Gastroesophageal sphincter (tissue), 3 donors: ENCODE measurements around the gene PDE10A.

Experiments used
- CTCF ChIP-seq, 4 experiments: fragments of 200-600 bp in 2 of 4; fragments of 450-650 bp in 2 of 4; sonication (generic) in 1 of 4; IDR thresholded peaks; one replicate each; pipeline ENCODE4 v1.5.1; 2017 to 2019; ENCODE audit warnings: antibody characterized with exemption in 4 of 4, mild to moderate bottlenecking in 2 of 4, moderate library complexity in 2 of 4
- EP300 ChIP-seq: sonication (generic); formaldehyde crosslinking; IDR thresholded peaks from one replicate; pipeline ENCODE4 v1.6.1; 2017; ENCODE audit warnings: antibody characterized with exemption, mild to moderate bottlenecking
- POLR2A ChIP-seq, 2 donors: fragments of 450-650 bp; IDR thresholded peaks; one replicate each; pipeline ENCODE4 v1.6.1; 2017; ENCODE audit warnings: antibody characterized with exemption in 2 of 2, mild to moderate bottlenecking in 2 of 2, moderate library complexity in 1 of 2
- POLR2AphosphoS5 ChIP-seq: sonication (generic); formaldehyde crosslinking; IDR thresholded peaks from one replicate; pipeline ENCODE4 v1.6.1; 2017; ENCODE audit warnings: antibody characterized with exemption

- TF ChIP-seq CTCF (IDR thresholded peaks at IDR 0.05): no peak
- TF ChIP-seq POLR2AphosphoS5: no peak
- TF ChIP-seq POLR2A (IDR thresholded peaks at IDR 0.05): no peak
- no peak for TF ChIP-seq EP300
Observed at GRCh38 chr6:165606740-165607008, 56.4 kb downstream of the PDE10A start.
